NT2/D1 (cell line): Measurements from ENCODE around the gene TMEM205.

ENCODE experiments used
- DNase-seq: peaks from one replicate; pipeline ENCODE4 v3.0.0-alpha.2; 2011; ENCODE audit warnings: low read depth, low spot score
- H3K27me3 ChIP-seq: 2 replicates; pipeline ENCODE4 v1.6.0; 2011; ENCODE audit warnings: mild to moderate bottlenecking; ENCODE audit not compliant: insufficient read length, insufficient read depth
- H3K36me3 ChIP-seq: 2 replicates; pipeline ENCODE4 v1.6.1; 2011; ENCODE audit warnings: mild to moderate bottlenecking, low read length, mixed read lengths; ENCODE audit not compliant: insufficient read depth, insufficient read length
- H3K4me1 ChIP-seq: 2 replicates; pipeline ENCODE4 v1.5.1; 2011; ENCODE audit not compliant: insufficient read depth, insufficient read length
- H3K4me3 ChIP-seq: 2 replicates; pipeline ENCODE4 v1.5.1; 2011; ENCODE audit warnings: low read depth; ENCODE audit not compliant: insufficient read length
- H3K9ac ChIP-seq: 2 replicates; pipeline ENCODE4 v1.6.0; 2011; ENCODE audit warnings: low read depth; ENCODE audit not compliant: insufficient read length
- H3K9me3 ChIP-seq: 2 replicates; pipeline ENCODE4 v1.5.1; 2011; ENCODE audit warnings: mild to moderate bottlenecking, low read length; ENCODE audit not compliant: insufficient read depth
- SUZ12 ChIP-seq: IDR thresholded peaks from 2 replicates; pipeline ENCODE4 v1.6.1; 2011; ENCODE audit not compliant: insufficient read length, insufficient read depth; ENCODE audit errors: extremely low read depth
- YY1 ChIP-seq: IDR thresholded peaks from 2 replicates; pipeline ENCODE4 v1.6.1; 2011; ENCODE audit not compliant: insufficient read length, insufficient read depth
- ZNF274 ChIP-seq: IDR thresholded peaks from 2 replicates; pipeline ENCODE4 v1.6.1; 2011; ENCODE audit warnings: mild to moderate bottlenecking, low read depth, low read length

The TMEM205 gene

DNA sequence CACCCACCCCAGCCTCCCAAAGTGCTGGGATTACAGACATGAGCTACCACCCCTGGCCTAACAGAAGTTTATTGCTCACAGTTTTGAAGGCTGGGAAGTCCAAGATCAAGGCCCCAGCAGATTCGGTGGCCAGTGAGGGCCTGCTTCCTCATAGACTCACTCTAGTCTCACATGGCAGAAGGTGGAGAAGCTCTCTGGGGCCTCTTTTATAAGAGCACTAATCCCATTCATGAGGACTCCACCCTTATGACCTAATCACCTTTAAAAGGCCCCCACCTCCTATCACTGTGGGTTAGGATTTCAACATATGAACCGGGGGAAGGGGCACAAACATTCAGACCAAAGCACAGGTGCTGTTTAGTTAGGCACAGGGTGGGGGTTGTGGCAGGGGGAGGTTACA is 21.5 kb upstream of the TMEM205 start:
- TF ChIP-seq YY1 = no peak
- TF ChIP-seq ZNF274 = no peak
- no peak for TF ChIP-seq SUZ12
- Histone ChIP-seq H3K9me3 (no peaks in the 10 kb centered on the region), H3K36me3 (peaks cover 17% of the 10 kb centered on the region), H3K27me3 (no peaks in the 10 kb centered on the region), H3K4me3 (no peak overlapping the region), H3K4me1 (peaks cover 3% of the 10 kb centered on the region), H3K9ac (no peak overlapping the region)
- DNase-seq = no peak

- H3K4me1 ChIP-seq = peaks cover 17% of the 10 kb centered on the region
- peaks cover 18% of the 10 kb centered on the region for H3K36me3 ChIP-seq
- TF ChIP-seq ZNF274 (no peak), SUZ12 (no peak), YY1 (no peak)
Observed at GRCh38 chr19:11365557-11366117, 19.6 kb upstream of the TMEM205 start.

DNA sequence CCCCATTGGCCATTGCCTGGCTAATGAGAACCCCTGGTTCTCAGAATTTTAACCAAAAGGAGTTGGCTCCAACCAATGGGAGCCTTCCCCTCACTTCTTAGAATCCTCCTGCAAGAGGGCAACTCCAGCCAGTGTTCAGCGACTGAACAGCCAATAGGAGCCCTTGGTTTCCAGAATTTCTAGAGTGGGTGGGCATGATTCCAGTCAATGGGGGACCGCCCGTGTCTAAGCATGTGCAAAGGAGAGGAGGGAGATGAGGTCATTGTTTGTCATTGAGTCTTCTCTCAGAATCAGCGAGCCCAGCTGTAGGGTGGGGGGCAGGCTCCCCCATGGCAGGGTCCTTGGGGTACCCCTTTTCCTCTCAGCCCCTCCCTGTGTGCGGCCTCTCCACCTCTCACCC is 18.9 kb upstream of the TMEM205 start:
- H3K36me3 ChIP-seq = peaks cover 18% of the 10 kb centered on the region
- TF ChIP-seq SUZ12 = no peak
- no peak for TF ChIP-seq ZNF274
- no peak for TF ChIP-seq YY1
- DNase-seq = no peak

More at GRCh38 chr19:11365557-11366117, 19.6 kb upstream of the TMEM205 start:
- Histone ChIP-seq H3K4me3 (no peak overlapping the region), H3K9me3 (no peaks in the 10 kb centered on the region), H3K27me3 (no peaks in the 10 kb centered on the region), H3K9ac (no peak overlapping the region)
- DNase-seq = no peak

DNA sequence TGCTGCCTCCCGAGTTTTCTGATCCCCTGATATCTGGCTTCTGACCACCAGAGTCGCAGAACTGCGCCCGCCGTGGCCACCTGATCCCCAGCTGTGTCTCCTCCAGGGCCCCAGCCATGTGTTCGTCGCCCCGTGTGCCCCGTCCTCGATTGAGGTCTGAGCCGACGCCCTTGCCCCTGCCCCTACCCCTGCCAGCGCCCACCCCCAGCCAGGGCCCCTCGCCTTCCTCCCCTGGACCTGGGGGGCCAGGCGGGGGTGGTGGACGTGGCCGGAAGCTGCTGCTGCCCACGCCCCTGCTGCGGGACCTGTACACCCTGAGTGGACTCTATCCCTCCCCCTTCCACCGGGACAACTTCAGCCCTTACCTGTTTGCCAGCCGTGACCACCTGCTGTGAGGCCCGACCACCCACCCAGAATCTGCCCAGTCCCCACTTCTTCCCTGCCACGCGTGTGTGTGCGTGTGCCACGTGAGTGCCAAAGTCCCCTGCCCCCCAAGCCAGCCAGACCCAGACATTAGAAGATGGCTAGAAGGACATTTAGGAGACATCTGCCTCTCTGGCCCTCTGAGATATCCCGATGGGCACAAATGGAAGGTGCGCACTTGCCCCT is 18.3 kb upstream of the TMEM205 start:
- Histone ChIP-seq H3K9ac (no peak overlapping the region), H3K4me1 (peaks cover 17% of the 10 kb centered on the region), H3K9me3 (no peaks in the 10 kb centered on the region), H3K27me3 (no peaks in the 10 kb centered on the region), H3K4me3 (no peak overlapping the region), H3K36me3 (peaks cover 22% of the 10 kb centered on the region)
- no peak for DNase-seq
- TF ChIP-seq YY1 = no peak

More for the DNA sequence above, 18.9 kb upstream of the TMEM205 start:
- Histone ChIP-seq H3K27me3 (no peaks in the 10 kb centered on the region), H3K4me3 (no peak overlapping the region), H3K9ac (no peak overlapping the region), H3K9me3 (no peaks in the 10 kb centered on the region), H3K4me1 (peaks cover 17% of the 10 kb centered on the region)

- Histone ChIP-seq H3K4me1 (peaks cover 17% of the 10 kb centered on the region), H3K9ac (no peak overlapping the region), H3K9me3 (no peaks in the 10 kb centered on the region), H3K4me3 (no peak overlapping the region), H3K27me3 (no peaks in the 10 kb centered on the region), H3K36me3 (peaks cover 22% of the 10 kb centered on the region)
- no peak for DNase-seq
- TF ChIP-seq ZNF274 (no peak), YY1 (no peak), SUZ12 (no peak)
Observed at GRCh38 chr19:11363881-11364280, 17.8 kb upstream of the TMEM205 start.

DNA sequence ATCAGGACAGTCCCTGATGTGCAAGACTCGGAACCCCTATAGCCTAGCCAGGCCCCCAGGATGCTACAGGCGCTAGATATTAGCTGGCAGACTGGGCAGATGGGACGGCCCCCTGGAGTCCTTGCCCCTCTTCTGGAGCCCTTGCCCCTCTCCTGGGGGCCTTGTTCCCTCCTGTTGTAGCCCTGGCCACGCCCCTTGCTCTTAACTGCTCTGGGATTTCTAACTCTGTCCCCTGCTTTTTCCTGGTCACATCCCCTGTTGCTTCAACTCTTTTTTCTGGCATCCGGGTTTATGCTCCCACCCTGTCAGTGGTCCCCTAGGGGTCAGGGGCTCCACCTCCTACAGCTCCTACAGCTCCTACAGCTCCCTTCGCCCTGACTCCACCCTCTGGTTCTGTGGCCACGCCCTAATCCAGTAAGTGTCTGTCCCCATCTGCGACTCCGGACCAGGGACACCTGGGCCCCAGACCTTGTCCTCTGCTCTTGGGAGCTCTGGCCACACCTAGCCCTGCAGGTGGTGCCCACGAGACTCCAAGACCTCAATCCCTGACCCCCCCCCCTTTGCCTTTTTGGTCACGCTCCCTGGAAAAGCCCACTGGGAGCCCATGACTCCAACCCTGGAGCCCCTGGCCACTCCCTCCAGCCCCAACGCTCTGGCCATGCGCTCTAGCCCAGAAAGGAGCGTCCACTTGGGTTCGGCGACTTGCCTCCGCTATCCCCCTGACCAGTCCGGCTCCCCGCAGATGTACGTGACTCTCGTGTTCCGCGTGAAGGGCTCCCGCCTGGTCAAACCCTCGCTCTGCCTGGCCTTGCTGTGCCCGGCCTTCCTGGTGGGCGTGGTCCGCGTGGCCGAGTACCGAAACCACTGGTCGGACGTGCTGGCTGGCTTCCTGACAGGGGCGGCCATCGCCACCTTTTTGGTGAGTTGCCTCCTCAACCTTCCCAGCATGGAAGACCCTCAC is 16.0 kb upstream of the TMEM205 start:
- Histone ChIP-seq H3K27me3 (no peaks in the 10 kb centered on the region), H3K4me3 (no peak overlapping the region), H3K4me1 (peaks cover 14% of the 10 kb centered on the region), H3K9ac (no peak overlapping the region), H3K9me3 (no peaks in the 10 kb centered on the region), H3K36me3 (peaks cover 18% of the 10 kb centered on the region)
- TF ChIP-seq YY1 (no peak), SUZ12 (no peak), ZNF274 (no peak)
- no peak for DNase-seq

GRCh38 chr19:11361037-11361770 is 15.1 kb upstream of the TMEM205 start:
- no peak overlapping the region for H3K9ac ChIP-seq
- TF ChIP-seq SUZ12 (no peak), ZNF274 (no peak), YY1 (no peak)

More at GRCh38 chr19:11361037-11361770, 15.1 kb upstream of the TMEM205 start:
- Histone ChIP-seq H3K27me3 (peaks cover 4% of the 10 kb centered on the region), H3K4me1 (peaks cover 18% of the 10 kb centered on the region), H3K9me3 (no peaks in the 10 kb centered on the region), H3K4me3 (no peak overlapping the region), H3K36me3 (peaks cover 18% of the 10 kb centered on the region)
- no peak for DNase-seq
